Right forelimb (tissue), 1 donor: ENCODE results near the gene SLTM.
"Not testable (repeated sequence)": the region's sequence is repeated elsewhere in the genome, so short reads cannot be mapped to it uniquely, and the experiment has no call there.

Source experiments
- DNase-seq: peaks from one replicate; pipeline ENCODE4 v3.0.0-alpha.2; 2018

SLTM gene

GRCh38 chr15:58870451-58870850 is 63.0 kb downstream of the SLTM start:
- DNase-seq = no peak

GRCh38 chr15:58867926-58868325 is 65.6 kb downstream of the SLTM start:
- no peak for DNase-seq

DNA sequence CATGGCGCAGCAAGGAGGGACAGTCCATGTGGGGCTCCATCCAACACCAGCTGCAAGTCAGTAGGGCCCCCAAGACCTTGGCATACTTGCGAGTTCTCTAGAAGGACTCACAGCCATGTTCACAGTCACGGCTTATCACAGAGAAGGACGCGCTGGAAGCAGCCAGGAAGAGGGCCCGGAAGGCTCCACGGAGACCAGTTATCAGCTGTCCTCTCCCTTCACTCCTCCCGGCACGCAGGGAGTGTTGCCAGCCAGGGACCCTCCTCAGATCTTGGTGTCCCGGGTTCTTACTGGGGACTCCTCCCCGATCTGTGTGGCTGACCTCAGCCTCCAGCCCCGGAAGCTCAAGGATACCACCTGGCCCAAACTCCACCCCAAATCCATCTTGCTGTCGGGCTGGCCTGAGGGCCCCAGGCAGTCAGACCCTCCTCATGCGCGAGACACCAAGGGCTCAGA is 68.0 kb downstream of the SLTM start:
- no peak for DNase-seq

DNA sequence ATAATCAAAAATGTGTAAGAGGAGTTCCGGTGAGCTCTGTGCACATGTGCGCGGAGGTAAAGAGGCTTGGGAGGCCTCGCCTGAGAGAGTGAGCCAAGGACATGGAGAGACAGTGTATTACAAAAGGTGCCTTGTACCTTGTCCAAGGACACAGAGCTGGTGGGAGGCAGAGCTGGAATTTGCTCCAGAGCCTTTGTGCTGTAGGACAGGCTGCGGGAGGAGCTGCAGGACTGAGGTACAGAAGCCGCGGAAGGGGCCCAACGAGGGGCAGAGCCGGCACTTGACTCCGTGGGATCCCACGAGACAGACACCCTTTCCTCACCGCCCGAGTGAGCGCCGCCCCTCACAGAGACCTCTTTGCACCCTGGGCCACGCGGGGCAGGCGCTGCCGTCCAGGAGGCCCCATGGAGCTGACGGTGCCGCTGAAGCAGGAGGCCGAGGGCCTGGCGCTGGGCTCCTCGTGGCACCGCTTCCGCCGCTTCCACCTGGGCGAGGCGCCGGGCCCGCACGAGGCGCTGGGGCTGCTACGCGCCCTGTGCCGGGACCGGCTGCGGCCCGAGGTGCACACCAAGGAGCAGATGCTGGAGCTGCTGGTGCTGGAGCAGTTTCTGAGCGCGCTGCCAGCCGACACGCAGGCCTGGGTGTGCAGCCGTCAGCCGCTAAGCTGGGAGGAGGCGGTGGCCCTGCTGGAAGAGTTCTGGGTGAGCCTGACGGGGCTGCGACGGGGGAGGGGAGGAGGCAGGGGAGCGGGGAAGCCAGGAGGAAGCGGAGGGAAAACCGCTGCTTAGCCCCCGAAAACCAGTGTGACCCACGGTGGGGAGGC is 68.7 kb downstream of the SLTM start:
- DNase-seq = peak; percentile 76

DNA sequence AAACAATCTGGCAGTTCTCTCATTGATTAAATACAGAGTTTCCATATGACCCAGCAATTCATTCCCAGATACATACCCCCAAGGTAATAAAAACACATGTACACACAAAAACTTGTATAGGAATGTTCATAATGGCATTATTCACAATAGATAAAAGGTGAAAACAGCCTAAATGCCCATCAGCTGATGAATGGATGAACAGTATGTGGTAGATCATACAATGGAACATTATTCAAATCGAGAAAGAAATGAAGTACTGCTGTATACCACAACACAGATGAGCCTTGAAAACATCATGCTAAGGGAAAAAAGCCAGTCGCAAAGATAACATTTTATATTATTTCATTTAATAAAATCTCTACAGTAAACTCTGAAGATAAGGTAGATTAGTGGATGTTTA is 71.2 kb downstream of the SLTM start:
- no peak for DNase-seq

GRCh38 chr15:58856621-58857020 is 76.9 kb downstream of the SLTM start:
- DNase-seq = not testable (repeated sequence)

DNA sequence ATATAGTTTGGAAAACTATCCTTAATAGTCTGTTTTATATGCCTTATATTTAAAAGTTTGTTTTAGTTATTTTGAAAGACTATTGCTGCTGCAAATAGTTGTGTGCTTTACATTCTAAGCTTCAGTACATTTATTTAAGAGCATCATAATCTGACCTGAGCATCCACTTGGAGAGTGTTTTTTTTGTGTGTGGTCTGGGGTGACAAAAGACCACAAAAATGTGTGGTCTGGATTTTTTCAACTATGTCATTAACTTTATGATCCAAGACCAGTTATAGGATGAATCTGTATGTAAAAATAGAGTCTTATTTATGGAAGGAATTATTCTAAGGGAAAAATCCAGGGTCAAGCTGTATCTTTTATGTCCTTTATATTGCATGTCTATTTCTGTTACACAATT is 77.4 kb downstream of the SLTM start:
- DNase-seq = no peak

DNA sequence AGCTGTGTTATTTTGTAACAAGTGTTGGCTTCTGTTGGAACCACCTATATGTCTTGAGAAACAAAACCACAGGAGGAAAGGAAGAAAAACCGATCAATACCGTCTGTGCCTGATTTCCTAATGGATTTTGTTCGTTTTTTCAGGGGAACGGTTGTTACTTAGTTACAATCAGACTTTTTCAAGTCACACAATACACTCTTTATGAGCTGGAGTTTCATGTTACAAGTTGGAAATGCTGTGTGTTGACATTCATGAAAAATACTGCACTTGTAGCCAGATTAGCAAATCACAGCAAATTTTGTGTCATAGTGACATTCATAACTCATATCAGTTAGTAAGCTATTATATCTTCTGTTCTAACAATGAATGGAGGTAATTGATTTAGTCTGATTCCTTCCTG is 78.9 kb downstream of the SLTM start:
- no peak for DNase-seq

DNA sequence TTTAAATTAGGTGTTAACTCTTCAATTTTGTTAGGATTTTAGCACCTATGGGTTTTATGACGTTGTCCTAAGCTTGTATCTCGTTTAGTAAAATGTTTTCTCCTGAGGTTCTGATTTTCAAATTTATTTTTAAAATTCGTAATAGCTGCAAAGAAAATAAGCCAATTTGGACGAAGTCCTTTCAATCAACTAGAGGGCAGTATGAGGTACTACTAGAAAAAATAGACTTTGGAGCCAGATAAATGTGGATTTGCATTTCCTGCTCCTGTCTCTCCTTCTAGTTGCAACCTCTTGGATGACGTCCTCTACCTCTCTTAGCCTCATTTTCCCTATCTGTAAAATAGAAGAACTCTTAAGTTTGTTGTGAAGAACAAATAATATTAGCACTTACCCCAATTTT is 81.1 kb downstream of the SLTM start:
- no peak for DNase-seq

GRCh38 chr15:58851205-58851604 is 82.3 kb downstream of the SLTM start:
- DNase-seq = not testable (repeated sequence)

DNA sequence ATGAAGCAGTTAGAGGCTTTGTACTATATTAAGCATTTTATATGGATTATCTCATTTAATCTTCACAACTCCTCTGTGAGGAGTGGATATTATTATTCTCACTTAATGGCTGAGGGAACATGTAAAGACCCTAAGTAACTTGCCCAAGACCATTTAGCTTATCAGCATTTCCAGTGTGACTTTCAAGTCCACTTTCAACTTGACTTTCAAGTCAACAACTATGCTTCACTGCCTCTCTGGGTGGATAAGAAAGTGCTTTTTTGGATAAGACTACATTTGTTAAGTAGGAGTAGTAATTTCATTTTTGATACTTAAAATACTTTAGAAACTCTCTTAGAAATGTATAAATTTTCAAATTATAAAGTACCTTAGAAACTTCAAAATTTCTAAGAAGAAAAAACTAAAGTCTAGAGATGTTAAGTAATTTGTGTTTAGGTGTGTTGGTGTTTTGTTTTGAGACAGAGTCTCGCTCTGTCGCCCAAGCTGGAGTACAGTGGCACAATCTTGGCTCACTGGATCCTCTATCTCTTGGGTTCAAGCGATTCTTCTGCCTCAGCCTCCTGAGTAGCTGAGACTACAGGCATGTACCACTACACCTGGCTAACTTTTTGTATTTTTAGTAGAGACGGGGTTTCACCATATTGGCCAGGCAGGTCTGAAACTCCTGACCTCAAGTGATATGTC is 90.6 kb downstream of the SLTM start:
- no peak for DNase-seq

- no peak for DNase-seq
These were observed 93.4 kb downstream of the SLTM start for GRCh38 chr15:58840048-58840447.

- no peak for DNase-seq
These were observed 94.0 kb downstream of the SLTM start for GRCh38 chr15:58839485-58839884.

- not testable (repeated sequence) for DNase-seq
These were observed 99.6 kb downstream of the SLTM start for GRCh38 chr15:58833681-58834426.

DNA sequence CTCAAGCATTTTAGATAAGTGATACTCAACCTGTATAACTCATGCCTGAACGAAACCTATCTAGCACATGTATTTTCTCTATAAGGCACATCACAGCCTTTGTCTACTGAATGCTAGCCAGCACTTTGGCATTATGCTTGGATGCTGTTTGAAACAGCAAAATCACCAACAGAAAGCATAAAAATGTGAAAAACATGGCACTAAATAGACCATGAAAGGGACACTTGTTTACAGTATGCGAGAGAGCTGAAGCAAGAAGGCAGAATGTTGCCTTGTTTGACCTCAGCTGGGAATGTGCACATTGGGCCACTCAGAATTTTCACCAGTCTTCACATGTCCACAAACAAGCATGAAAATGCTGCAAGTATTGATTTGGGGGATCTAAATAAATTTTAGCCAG is 102.9 kb downstream of the SLTM start:
- DNase-seq = no peak
